OCI-LY1 (cell line): ENCODE results near the gene HYAL3.

Source experiments
- EZH2 ChIP-seq: fragments of 200-600 bp; sonication (generic), shearing (Covaris generic); IDR thresholded peaks from 2 replicates; pipeline ENCODE4 v1.8.0; 2017; ENCODE audit warnings: borderline replicate concordance, mixed run types, mild to moderate bottlenecking, antibody characterized with exemption, low read length, moderate library complexity, mixed read lengths
- TF ChIP-seq, protein P1 (sequence below): fragments of 200-600 bp; sonication (generic), shearing (Covaris generic); IDR thresholded peaks from 2 replicates; pipeline ENCODE4 v1.5.1; 2017; ENCODE audit warnings: mild to moderate bottlenecking, antibody characterized with exemption, low read length, moderate library complexity, mixed read lengths

DNA sequence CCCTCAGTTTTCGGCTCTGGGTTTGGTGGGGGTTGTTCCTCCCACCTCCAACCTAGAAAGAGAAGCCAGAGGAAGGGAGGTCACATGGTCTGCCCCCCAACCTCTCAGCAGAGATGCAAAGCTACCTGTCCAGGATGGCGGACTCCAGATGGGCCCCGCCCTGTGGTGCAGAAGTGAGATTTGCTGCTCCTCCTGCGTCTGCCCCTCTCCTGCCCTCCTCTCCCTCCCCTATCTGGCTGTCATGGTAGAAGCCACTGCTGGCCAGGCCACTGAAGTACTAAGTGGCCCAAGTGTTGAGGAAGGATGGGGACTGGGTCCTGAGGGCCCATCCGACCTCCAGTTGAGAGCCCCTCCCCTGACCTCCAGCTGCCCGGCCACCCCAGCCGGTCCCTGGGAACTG, 32.4 kb downstream of the HYAL3 start:
- TF ChIP-seq, protein P1, sequence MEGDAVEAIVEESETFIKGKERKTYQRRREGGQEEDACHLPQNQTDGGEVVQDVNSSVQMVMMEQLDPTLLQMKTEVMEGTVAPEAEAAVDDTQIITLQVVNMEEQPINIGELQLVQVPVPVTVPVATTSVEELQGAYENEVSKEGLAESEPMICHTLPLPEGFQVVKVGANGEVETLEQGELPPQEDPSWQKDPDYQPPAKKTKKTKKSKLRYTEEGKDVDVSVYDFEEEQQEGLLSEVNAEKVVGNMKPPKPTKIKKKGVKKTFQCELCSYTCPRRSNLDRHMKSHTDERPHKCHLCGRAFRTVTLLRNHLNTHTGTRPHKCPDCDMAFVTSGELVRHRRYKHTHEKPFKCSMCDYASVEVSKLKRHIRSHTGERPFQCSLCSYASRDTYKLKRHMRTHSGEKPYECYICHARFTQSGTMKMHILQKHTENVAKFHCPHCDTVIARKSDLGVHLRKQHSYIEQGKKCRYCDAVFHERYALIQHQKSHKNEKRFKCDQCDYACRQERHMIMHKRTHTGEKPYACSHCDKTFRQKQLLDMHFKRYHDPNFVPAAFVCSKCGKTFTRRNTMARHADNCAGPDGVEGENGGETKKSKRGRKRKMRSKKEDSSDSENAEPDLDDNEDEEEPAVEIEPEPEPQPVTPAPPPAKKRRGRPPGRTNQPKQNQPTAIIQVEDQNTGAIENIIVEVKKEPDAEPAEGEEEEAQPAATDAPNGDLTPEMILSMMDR = no peak
- TF ChIP-seq EZH2 = no peak
